ENCODE data around the gene SCRN2. TPM values are rescaled to one million over a fixed set of nuclear protein-coding genes. Genes with fewer than 3 reads are reported as not detected.

Gene SCRN2
- total and polyA plus RNA-seq, 2 of the 8 experiments (the other 6 are each of a cell fraction or from before 2014, with no cell fraction given): 24.4 to 42.3 TPM

DNA sequence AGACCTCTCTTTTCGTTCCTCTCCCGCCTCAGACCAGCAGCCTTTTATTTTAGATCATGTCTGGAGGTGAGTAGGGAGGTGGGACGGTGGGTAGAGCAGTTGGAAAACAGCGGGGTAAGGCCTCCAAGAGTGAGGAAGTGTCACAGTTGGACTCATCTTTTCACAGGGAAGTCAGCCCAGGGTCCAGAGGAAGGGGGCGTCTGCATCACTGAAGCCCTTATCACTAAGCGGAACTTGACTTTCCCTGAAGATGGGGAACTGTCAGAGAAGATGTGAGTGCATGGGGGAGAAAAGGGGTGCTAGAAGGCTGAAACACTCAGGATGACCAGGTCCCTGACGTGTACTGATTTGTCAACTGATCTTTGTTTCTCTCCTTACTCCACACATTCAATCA is 9.1 kb downstream of the SCRN2 start:
- Histone ChIP-seq H3K4me3 (ENCODE audit: extremely low read depth in 1 of 4, insufficient read depth in 2 of 4, low read depth in 3 of 4, low read length in 4 of 4) (peak overlapping the region in 3 of 4 experiments; percentile 86 to 99 (median 98); a peak in 4 of 8 replicates), H3K18ac (ENCODE audit: extremely low read depth, low read length) (no peak overlapping the region), H3K36me3 (ENCODE audit: control insufficient read depth in 2 of 4, insufficient read depth in 4 of 4, low read length in 3 of 4) (peaks cover 2 to 18% (median 12%) of the 10 kb centered on the region in 4 experiments; a peak in 7 of 8 replicates), H4K8ac (ENCODE audit: extremely low read depth, insufficient read depth, low read length) (no peak overlapping the region), H3K4ac (replicated peaks; ENCODE audit: insufficient read length, low read depth, low read length) (no peak overlapping the region), H3K79me2 (ENCODE audit: control insufficient read depth in 1 of 2, insufficient read depth in 2 of 2, low read length in 2 of 2) (peaks cover 2 to 14% of the 10 kb centered on the region in 2 experiments), H2BK15ac (ENCODE audit: low read length) (no peak overlapping the region), H4K5ac (ENCODE audit: insufficient read length, low read depth, low read length) (no peak overlapping the region), H2BK12ac (ENCODE audit: low read depth, low read length) (no peak overlapping the region), H3K9ac (replicated peaks in 1 of 4; ENCODE audit: extremely low read depth in 1 of 4, low read depth in 3 of 4, low read length in 3 of 4) (no peak overlapping the region), H4K91ac (replicated peaks; ENCODE audit: insufficient read length, low read length) (no peak overlapping the region), H3K79me1 (ENCODE audit: low read depth, low read length) (no peaks in the 10 kb centered on the region), H2BK20ac (ENCODE audit: low read length) (no peak overlapping the region), H3K27me3 (replicated peaks in 1 of 4; ENCODE audit: control insufficient read depth in 3 of 4, extremely low read depth in 1 of 4, insufficient read depth in 3 of 4, low read length in 3 of 4) (no peaks in the 10 kb centered on the region), H2BK120ac (replicated peaks; ENCODE audit: low read depth, low read length) (no peak overlapping the region), H3K23ac (ENCODE audit: insufficient read length) (no peak overlapping the region), H4K20me1 (replicated peaks in 1 of 2; ENCODE audit: control insufficient read depth in 1 of 2, insufficient read depth in 2 of 2, low read length in 2 of 2) (no peaks in the 10 kb centered on the region), H2AFZ (ENCODE audit: low read length) (no peak overlapping the region), H2BK5ac (ENCODE audit: low read depth, low read length) (no peak overlapping the region), H3K56ac (replicated peaks; ENCODE audit: insufficient read length, low read depth, low read length) (peak overlapping the region; percentile 1), H3K9me3 (ENCODE audit: insufficient read depth in 2 of 2, low read depth in 1 of 2, low read length in 1 of 2) (no peaks in the 10 kb centered on the region), H3K4me2 (ENCODE audit: insufficient read depth in 1 of 2, low read depth in 2 of 2, low read length in 2 of 2) (peak overlapping the region; percentile 68 to 93), H2AK5ac (ENCODE audit: low read depth, low read length) (no peak overlapping the region), H3K14ac (ENCODE audit: insufficient read length) (no peak overlapping the region), H3K27ac (ENCODE audit: low read depth, low read length) (no peak overlapping the region), H3K4me1 (replicated peaks in 1 of 4; ENCODE audit: control insufficient read depth in 3 of 4, insufficient read depth in 4 of 4, low read length in 3 of 4) (peaks cover 0 to 6% (median 2%) of the 10 kb centered on the region in 4 experiments; a peak in 4 of 7 replicates), H3K23me2 (ENCODE audit: low read depth, low read length) (peaks cover 3% of the 10 kb centered on the region; the same call in 1 of the 2 replicates)
- 22% methylated on average over 7 of the region's 7 CpGs; no CpG with 5 or more reads in 1 of the 2 experiments for WGBS, 2 experiments (ENCODE audit: extremely low coverage in 1 of 2, insufficient coverage in 1 of 2, insufficient read length in 1 of 2, insufficient replicate concordance in 2 of 2, low coverage in 1 of 2, low lambda C conversion rate in 2 of 2, missing lambda C conversion rate in 1 of 2)
- POLR2A ChIA-PET (ENCODE audit: partially characterized antibody): interaction anchor here (0.7 to 2.8 kb wide), 12 partner anchors 9 to 156 kb away, joined by 3 to 10 read pairs (median 4); partner anchors contain the start of genes OSBPL7, PRR15L, SCRN2 and SP2
- FAIRE-seq (no peak), DNase-seq (ENCODE audit: low read depth in 1 of 2, low spot score in 2 of 2) (no peak)
- CTCF ChIA-PET (ENCODE audit: partially characterized antibody): interaction anchor here (1.0 to 3.0 kb wide), 8 partner anchors 9 to 114 kb away, joined by 3 to 21 read pairs (median 4); partner anchors contain the start of gene SCRN2
- no peak for TF ChIP-seq YY1 (IDR thresholded peaks at IDR 0.05; ENCODE audit: low read depth, low read length)
- TF ChIP-seq SUZ12 (IDR thresholded peaks at IDR 0.05; ENCODE audit: low read length): no peak
- TF ChIP-seq EP300 (IDR thresholded peaks at IDR 0.05; ENCODE audit: borderline replicate concordance in 1 of 2, low read depth in 2 of 2, low read length in 2 of 2): no peak

All from H1 (cell line).